EL (cell line): ENCODE data around the gene LMX1B.

ENCODE experiments used
- DNase-seq: peaks from one replicate; pipeline ENCODE4 v3.0.0-alpha.2; 2016

LMX1B gene

GRCh38 chr9:126618585-126619360, 5.0 kb downstream of the LMX1B start:
- no peak for DNase-seq

GRCh38 chr9:126619361-126620135, 5.8 kb downstream of the LMX1B start:
- DNase-seq, result no peak

- DNase-seq, result no peak
These were observed 6.8 kb downstream of the LMX1B start for GRCh38 chr9:126620478-126620877.

DNA sequence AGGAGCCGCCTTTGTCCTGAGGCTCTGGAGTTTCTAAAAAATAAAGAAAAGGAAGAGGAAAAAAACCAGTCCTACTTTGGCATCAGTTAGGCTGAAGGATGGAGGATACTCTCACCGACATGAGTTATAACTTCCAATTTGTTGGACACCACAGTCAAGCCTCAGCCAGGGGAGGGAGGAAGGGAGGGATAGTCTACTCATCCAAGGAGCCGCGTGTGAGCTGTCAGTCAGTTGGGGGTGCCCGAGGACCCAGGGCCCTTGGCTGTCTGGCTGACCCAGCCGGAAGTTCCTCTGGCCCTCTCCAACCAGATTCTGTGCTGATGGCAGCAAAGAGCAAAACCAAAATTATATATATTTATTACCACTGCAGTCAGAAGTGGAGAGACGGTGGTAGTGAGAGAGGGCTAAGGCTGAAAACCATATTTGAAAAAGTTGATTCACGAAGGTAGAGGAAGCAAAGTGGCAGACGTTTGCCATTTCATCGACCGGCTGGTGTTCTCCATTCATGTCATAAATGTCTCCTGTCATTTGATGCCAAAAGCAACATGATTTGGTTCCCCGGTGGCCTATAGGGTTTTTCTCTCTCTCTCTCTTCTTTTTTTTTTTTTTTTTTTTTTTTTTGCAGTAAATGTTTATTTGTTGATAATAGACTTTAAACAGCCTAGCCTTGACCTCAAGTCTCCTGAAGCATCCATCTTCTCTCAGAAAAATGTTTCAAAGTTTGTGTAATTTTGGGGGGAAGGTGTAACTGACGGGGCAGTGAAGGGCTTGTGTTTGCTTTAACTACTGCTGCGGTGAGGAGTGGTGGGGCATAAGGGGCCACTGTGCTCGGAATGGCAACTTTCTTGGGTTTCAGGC, 7.6 kb downstream of the LMX1B start:
- no peak for DNase-seq

DNA sequence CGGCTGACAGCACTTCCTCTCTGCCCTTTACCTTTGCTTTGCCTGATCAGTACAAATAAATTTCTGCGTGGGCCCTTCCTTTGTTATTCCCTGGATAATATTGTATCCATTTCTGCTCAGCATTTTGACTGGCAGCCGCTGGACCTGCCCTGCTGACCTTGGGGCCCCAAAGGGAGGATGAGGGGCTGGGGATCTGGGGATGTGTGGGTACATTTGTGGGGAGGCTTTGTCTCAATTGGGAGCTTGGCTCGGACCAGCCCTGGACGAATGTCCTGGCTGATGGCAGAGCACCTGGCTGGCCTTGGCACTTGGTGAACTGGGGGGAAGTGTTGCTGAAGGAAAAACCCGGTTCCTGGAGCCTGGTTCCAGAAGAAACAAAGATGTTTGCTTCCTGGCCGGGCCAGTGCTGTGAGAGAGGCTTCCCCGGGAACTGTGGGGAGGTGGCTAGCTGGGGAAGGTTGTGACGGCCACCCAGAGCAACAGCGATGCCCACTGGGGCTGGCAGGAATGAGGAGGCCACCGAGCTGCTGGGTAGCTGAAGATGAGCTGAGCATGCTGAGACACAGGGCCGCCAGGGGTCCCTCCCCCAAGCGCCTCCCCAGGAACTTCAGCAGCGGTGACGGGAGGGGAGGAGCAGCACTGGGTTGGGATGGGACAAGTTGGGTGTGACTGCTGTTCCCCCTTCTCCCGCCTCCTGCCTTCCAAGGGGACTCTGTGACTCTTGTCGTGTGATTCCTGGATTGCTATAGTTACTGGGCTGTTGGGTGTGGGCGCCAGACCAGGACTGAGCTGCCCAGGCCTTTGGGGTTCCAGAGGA, 8.4 kb downstream of the LMX1B start:
- no peak for DNase-seq

DNA sequence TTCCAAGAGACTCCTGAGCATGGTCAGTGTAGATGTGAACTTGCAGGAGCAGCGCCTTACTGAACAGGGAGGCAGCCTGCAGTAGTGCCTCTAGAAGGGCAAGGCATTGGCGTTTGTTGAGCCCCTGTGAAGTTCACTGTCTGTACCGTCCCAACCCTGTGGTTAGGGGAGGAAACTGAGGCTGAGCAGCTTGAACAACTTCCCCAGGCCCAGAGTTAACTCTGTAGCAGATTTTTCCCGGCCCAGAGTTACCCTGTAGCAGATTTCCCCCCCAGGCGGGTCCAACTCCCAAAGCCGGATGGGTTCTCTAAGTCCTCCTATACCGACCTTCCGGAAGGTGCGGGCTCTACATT, 9.6 kb downstream of the LMX1B start:
- no peak for DNase-seq

GRCh38 chr9:126623667-126624478, 10.1 kb downstream of the LMX1B start:
- DNase-seq, result no peak

- DNase-seq, result no peak
These were observed 10.7 kb downstream of the LMX1B start for GRCh38 chr9:126624479-126624826.

GRCh38 chr9:126624912-126625311, 11.2 kb downstream of the LMX1B start:
- DNase-seq, result no peak

- DNase-seq, result no peak
These were observed 11.8 kb downstream of the LMX1B start for GRCh38 chr9:126625329-126626126.

- DNase-seq, result no peak
These were observed 12.6 kb downstream of the LMX1B start for GRCh38 chr9:126626127-126626925.

DNA sequence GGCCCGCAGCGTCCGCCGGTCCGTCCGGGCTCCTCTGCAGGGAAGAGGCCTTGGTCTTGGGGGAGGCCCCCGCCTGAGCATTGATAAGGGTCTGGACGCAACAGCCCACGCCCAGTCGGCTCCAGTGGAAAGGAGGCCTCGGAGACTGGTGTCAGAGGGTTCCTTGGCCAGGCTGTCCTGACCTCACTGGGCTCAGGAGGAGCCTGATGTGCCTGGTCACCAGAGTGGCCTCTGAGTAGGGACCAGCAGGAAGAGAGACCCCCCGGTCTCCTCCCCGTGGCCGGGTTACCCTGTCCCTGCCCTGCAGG, 13.2 kb downstream of the LMX1B start:
- DNase-seq, result no peak

GRCh38 chr9:126628146-126628545, 14.4 kb downstream of the LMX1B start:
- no peak for DNase-seq

DNA sequence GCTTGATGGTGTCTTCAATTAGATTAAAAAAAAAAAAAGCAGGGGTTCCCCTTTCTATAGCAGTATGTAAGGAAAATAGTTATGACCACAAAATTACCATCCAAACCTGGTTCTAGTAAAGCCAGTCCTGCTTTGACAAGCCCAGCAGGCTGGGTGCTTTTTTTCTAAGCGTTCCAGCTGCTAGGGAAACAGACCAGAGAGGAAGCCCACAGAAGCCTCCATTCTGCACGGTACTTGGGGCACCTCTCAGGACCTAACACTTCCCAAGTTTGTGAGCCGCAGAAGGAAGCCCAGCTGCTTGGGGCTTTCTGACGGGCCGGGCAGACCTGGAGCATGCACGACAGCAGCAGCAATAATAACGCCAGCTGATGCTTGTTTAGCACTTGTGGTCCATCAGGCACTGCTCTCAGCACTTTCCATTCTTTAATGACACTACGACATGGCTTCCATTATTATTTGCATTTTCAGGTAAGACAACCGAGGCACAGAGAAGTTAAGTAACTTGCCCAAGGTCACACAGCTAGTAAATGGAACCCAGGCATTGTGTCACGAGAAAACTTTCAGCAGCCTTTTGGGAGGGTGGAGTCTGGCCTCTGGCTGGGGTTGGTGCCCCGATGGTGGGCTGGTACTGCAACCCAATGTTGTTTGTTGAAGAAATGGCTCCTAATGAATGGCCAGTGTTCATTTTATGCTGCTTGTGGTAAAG, 15.4 kb downstream of the LMX1B start:
- DNase-seq, result no peak

DNA sequence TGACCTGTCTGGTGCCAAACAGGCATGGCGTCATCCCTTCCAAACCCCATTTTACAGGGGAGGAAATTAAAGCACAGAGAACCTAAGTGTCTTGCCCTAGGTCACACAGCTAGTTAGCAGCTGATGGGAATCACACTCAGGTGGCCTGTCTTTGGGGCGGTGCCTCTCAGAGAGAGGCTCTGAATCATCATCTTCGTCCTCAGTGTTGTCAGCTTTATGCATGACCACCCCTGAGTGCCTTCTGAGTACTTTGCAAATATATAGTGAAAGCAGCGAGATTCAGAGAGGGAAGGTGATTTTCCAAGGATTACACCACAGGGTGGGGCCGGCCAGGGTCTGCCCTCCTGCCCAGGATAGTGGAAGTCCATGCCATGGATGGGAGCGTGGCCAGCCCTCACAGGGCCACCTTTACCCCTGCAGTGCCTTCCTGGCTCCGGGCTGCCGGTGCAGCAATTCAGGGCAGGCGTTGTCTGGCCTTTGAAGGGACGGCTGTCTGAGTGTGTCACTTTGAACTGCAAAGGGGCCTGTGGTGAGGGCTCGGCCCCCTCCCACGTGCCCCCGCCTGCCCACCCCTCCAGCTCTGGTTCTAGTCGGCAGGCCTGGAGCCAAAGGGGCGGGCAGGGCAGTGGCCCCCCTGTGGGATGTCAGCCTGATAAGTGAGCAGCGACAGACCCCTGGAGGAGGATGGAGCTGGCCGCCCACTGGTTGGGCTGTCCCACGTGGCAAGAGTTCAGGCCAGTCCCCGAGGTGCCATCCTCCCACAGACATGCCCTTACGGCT, 16.9 kb downstream of the LMX1B start:
- no peak for DNase-seq

GRCh38 chr9:126631254-126631653, 17.5 kb downstream of the LMX1B start:
- DNase-seq, result no peak

- DNase-seq, result no peak
These were observed 20.3 kb downstream of the LMX1B start for GRCh38 chr9:126633881-126634558.

DNA sequence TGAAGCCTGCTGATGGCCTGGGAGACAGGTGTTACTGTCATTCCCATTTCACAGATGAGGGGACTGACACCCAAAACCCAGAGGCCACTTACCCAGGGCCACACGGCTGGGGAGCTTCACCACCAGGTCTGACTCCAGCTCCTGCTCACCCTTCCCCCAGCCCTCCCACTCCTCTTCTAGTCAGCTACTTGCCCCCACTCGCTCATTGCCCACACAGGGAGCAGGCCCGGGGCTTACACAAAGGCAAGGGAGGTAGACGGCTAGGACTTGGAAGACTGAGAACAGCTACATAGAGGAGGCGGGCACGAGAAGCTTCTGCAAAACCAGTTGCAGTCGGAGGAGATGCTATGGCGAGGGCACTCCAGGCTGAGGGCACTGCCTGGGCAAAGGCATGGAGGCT, 21.3 kb downstream of the LMX1B start:
- no peak for DNase-seq
